Thyroid gland (tissue), 4 donors: Measurements from ENCODE around the gene UBE2QL1.

ENCODE experiments used
- CTCF ChIP-seq, 6 experiments: fragments of 200-600 bp in 3 of 6; fragments of 450-650 bp in 3 of 6; sonication (generic) in 3 of 6; IDR thresholded peaks; one replicate each; pipeline ENCODE4 v1.5.1; 2016 to 2019; ENCODE audit warnings: antibody characterized with exemption in 6 of 6, mild to moderate bottlenecking in 2 of 6, inconsistent platforms in 1 of 6, moderate library complexity in 1 of 6
- POLR2A ChIP-seq, 2 donors: fragments of 450-650 bp; IDR thresholded peaks; one replicate each; pipeline ENCODE4 v1.6.1; 2017; ENCODE audit warnings: antibody characterized with exemption in 2 of 2, mild to moderate bottlenecking in 2 of 2, moderate library complexity in 1 of 2

- TF ChIP-seq CTCF (IDR thresholded peaks at IDR 0.05) (no peak), POLR2A (IDR thresholded peaks at IDR 0.05) (no peak)
Observed at GRCh38 chr5:6430418-6431028, 18.1 kb upstream of the UBE2QL1 start.
